K562 (cell line): ENCODE measurements around the gene RNF113A. TPM values are rescaled to one million over a fixed set of nuclear protein-coding genes. Genes with fewer than 3 reads are reported as not detected.

ENCODE experiments used
- IRF2 ChIP-seq: sonication (generic); formaldehyde crosslinking; IDR thresholded peaks from 2 replicates; pipeline ENCODE4 v1.8.1; 2022; ENCODE audit warnings: mild to moderate bottlenecking, missing genetic modification reagents
- IRF9 ChIP-seq: fragments of 450-650 bp; IDR thresholded peaks from 2 replicates; pipeline ENCODE4 v1.6.1; 2016; ENCODE audit warnings: missing biosample characterization, missing genetic modification characterization
- MYC ChIP-seq, 2 experiments: fragments of 250-450 bp in 1 of 2; sonication (Bioruptor Pico) in 1 of 2; IDR thresholded peaks; 2 replicates each; pipeline versions ENCODE4 v1.5.1 to v1.6.1; 2012 to 2021; ENCODE audit warnings: low read depth in 2 of 2, borderline replicate concordance in 1 of 2, improper control_type of control experiment in 1 of 2, low read length in 1 of 2, mild to moderate bottlenecking in 1 of 2, moderate library complexity in 1 of 2
- NCOA6 ChIP-seq: fragments of 450-650 bp; IDR thresholded peaks from 2 replicates; pipeline ENCODE4 v1.6.1; 2017; ENCODE audit warnings: mild to moderate bottlenecking
- POLR2G ChIP-seq: fragments of 200-400 bp; formaldehyde crosslinking; IDR thresholded peaks from 2 replicates; pipeline ENCODE4 v1.6.1; 2017; ENCODE audit warnings: low read depth, mild to moderate bottlenecking, antibody characterized with exemption, low read length, moderate library complexity
- PTBP1 ChIP-seq: fragments of 200-400 bp; formaldehyde crosslinking; IDR thresholded peaks from 2 replicates; pipeline ENCODE4 v1.6.1; 2017; ENCODE audit warnings: low read depth, low read length
- SAP30 ChIP-seq: fragments of 200-600 bp; sonication (generic); IDR thresholded peaks from 2 replicates; pipeline ENCODE4 v1.6.1; 2012; ENCODE audit warnings: borderline replicate concordance, low read depth, mild to moderate bottlenecking, moderate library complexity, low read length, control low read depth, inconsistent platforms; ENCODE audit not compliant: insufficient read depth, poor library complexity, severe bottlenecking
- SMARCB1 ChIP-seq: IDR thresholded peaks from 2 replicates; pipeline ENCODE4 v1.6.1; 2011; ENCODE audit warnings: improper control_type of control experiment, low read depth; ENCODE audit not compliant: insufficient read length
- SREBF1 ChIP-seq: fragments of 150-350 bp; IDR thresholded peaks from 2 replicates; pipeline ENCODE4 v1.6.1; 2014; ENCODE audit warnings: antibody characterized with exemption, low read depth, low read length, borderline replicate concordance
- TCF15 ChIP-seq: fragments of 250-450 bp; sonication (Bioruptor Pico); IDR thresholded peaks from 2 replicates; pipeline ENCODE4 v1.8.0; 2022; ENCODE audit warnings: moderate library complexity, mild to moderate bottlenecking, inconsistent platforms
- TFAM ChIP-seq: fragments of 250-450 bp; sonication (Bioruptor Pico); conservative IDR thresholded peaks from 2 replicates; pipeline ENCODE4 v1.5.0; 2021; ENCODE audit warnings: mild to moderate bottlenecking, moderate library complexity
- THRAP3 ChIP-seq: fragments of 450-650 bp; IDR thresholded peaks from 2 replicates; pipeline ENCODE4 v1.6.1; 2016; ENCODE audit warnings: mild to moderate bottlenecking, inconsistent platforms, borderline replicate concordance
- ZFX ChIP-seq: sonication (generic); formaldehyde crosslinking; IDR thresholded peaks from 2 replicates; pipeline ENCODE4 v1.8.0; 2022; ENCODE audit warnings: mild to moderate bottlenecking, missing genetic modification reagents, moderate library complexity
- ZNF184 ChIP-seq: sonication (generic); formaldehyde crosslinking; IDR thresholded peaks from 2 replicates; pipeline ENCODE4 v1.5.0; 2020; ENCODE audit warnings: missing genetic modification reagents
- ZNF232 ChIP-seq: sonication (generic); formaldehyde crosslinking; IDR thresholded peaks from 2 replicates; pipeline ENCODE4 v1.8.0; 2022; ENCODE audit warnings: mild to moderate bottlenecking, missing genetic modification reagents
- ZNF239 ChIP-seq: fragments of 250-450 bp; sonication (Bioruptor Pico); IDR thresholded peaks from 2 replicates; pipeline ENCODE4 v1.4.0; 2020; ENCODE audit warnings: mild to moderate bottlenecking
- ZNF274 ChIP-seq: IDR thresholded peaks from 2 replicates; pipeline ENCODE4 v1.6.1; 2011; ENCODE audit warnings: low read depth, mild to moderate bottlenecking, low read length, moderate library complexity, borderline replicate concordance
- ZNF830 ChIP-seq: fragments of 250-450 bp; sonication (Bioruptor Pico); IDR thresholded peaks from 2 replicates; pipeline ENCODE4 v1.5.0; 2021; ENCODE audit warnings: mild to moderate bottlenecking
- polyA plus RNA-seq, 8 experiments: library from polyadenylated mRNA; depleted of rRNA in 4 of 8; stranded (reverse) in 5 of 8; unstranded in 3 of 8; fragments of >200 nt; fragmentation: Nextera tagmentation in 2 of 8; fragmentation: Illumina TruSeq in 1 of 8; extraction: Ambion mirVana in 2 of 8; extraction: Trizol in 1 of 8; gene quantifications; 2 replicates each; pipeline versions ENCODE4 v1.2.1 to v1.2.3, GENCODE V29; 2011 to 2014; ENCODE audit warnings: inconsistent platforms in 1 of 8, missing spikeins in 1 of 8
- total RNA-seq, 7 experiments: library from RNA; depleted of rRNA in 6 of 7; stranded (reverse); fragments of >200 nt in 6 of 7; fragmentation: Illumina TruSeq in 2 of 7; extraction: Trizol in 2 of 7; gene quantifications; 2 replicates each; pipeline versions ENCODE4 v1.2.1 to v1.2.3, GENCODE V29; 2011 to 2021; ENCODE audit warnings: low replicate concordance in 1 of 7
- TF ChIP-seq, protein P1 (sequence below): fragments of 250-450 bp; sonication (Bioruptor Pico); IDR thresholded peaks from 2 replicates; pipeline ENCODE4 v1.5.0; 2021; ENCODE audit warnings: mild to moderate bottlenecking, moderate library complexity
- TF ChIP-seq, protein P2 (sequence below): fragments of 450-650 bp; IDR thresholded peaks from 2 replicates; pipeline ENCODE4 v1.6.1; 2016

The RNF113A gene
- total and polyA plus RNA-seq, 9 of the 15 experiments (the other 6 are each of a cell fraction or from before 2014, with no cell fraction given): 21.2 to 38.4 (median 28.1) TPM

GRCh38 chrX:119852382-119853353 is 18.9 kb downstream of the RNF113A start, which contains the start of gene UPF3B (continued):
- TF ChIP-seq, protein P1, sequence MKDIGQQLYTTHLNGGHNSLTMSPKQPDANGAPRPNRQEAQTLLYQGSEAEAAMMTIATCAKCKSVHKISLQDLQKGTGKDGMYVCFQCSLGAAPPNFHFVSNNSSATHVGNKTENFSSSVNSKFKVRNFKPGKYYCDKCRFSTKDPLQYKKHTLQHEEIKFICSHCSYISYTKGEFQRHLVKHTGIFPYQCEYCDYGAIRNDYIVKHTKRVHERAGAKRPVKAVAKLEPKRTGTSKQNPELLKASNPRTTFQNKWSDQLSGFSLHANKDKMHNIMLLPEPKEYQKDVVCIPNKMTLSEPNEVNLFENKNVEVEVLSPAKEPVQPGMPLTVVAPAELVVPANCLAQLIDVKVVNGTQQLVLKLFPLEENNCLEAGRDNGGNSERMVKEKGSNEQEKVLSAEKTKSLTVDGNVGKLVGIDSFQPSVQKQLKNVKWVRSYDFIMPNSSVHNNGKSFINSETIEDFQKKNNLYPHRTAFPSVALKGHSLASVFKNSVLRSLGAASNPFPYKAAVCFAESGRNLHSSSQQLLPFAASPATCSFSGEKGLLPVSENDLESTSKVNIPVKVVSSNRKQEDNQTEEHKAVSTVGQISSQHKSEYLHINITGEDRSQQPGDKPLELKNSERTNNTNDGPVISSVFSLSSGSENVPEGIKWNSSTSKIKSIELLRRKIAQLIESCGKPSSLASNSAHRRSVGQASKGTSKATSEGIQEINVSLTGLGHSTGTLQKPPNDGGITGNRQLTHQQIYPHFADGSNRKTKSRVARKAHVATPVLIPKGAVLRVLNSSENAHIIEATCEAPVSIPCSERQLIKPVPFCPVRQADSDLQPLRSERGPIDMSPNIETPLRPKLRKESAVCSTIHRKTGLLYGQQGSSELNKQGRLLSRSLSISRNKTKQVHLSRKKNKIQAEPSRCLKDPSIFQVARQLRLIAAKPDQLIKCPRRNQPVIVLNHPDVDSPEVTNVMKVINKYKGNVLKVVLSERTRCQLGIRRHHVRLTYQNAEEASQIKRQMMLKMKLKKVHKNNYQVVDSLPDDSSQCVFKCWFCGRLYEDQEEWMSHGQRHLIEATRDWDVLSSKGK (CRISPR knock-in tag): no peak
- TF ChIP-seq ZNF274 (no peak), ZNF239 (CRISPR knock-in tag) (no peak), ZFX (peak; percentile 68; the same call in 1 of the 2 replicates), POLR2G (peak; percentile 92), TCF15 (CRISPR knock-in tag) (no peak), TFAM (CRISPR knock-in tag) (no peak), NCOA6 (no peak), ZNF830 (CRISPR knock-in tag) (no peak), SMARCB1 (no peak), IRF2 (no peak), SREBF1 (no peak), ZNF232 (CRISPR knock-in tag) (no peak), MYC (IDR thresholded peaks at IDR 0.05; ENCODE audit: low read depth, low read length) (peak; percentile 71), MYC (CRISPR knock-in tag; IDR thresholded peaks at IDR 0.05; ENCODE audit: borderline replicate concordance, low read depth) (no peak), IRF9 (tag) (no peak), THRAP3 (no peak), PTBP1 (no peak), SAP30 (peak; percentile 39), ZNF184 (CRISPR knock-in tag) (no peak)
- TF ChIP-seq, protein P2, sequence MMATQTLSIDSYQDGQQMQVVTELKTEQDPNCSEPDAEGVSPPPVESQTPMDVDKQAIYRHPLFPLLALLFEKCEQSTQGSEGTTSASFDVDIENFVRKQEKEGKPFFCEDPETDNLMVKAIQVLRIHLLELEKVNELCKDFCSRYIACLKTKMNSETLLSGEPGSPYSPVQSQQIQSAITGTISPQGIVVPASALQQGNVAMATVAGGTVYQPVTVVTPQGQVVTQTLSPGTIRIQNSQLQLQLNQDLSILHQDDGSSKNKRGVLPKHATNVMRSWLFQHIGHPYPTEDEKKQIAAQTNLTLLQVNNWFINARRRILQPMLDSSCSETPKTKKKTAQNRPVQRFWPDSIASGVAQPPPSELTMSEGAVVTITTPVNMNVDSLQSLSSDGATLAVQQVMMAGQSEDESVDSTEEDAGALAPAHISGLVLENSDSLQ: peak; percentile 51
